GM12878 (cell line): ENCODE measurements around the gene ATF6B. TPM values are rescaled to one million over a fixed set of nuclear protein-coding genes. Genes with fewer than 3 reads are reported as not detected.

Experiments used
- ATAC-seq: fragments of 200-7000 bp; cut with Tn5 transposase; 3 replicates; pipeline ENCODE4 v1.9.1; 2020; ENCODE audit warnings: mild to moderate bottlenecking, moderate library complexity
- BruUV-seq: library from RNA; stranded (reverse); fragments of 400-500 nt; replicated peaks from 2 replicates; lab custom pipeline; 2021; lab: Mats Ljungman, UMichigan
- CTCF ChIA-PET: fragments of 300-600 bp; sonication (Branson Sonifier 250); formaldehyde crosslinking; extraction: SDS; loops from one replicate; lab custom pipeline; 2021; ENCODE audit warnings: inconsistent platforms; lab: Yijun Ruan, JAX
- POLR2A ChIA-PET: fragments of 350-600 bp; formaldehyde crosslinking; extraction: SDS; loops from one replicate; lab custom pipeline; 2021; ENCODE audit warnings: inconsistent platforms; lab: Charles Lee
- RAD21 ChIA-PET: fragments of 300-600 bp; sonication (Branson Sonifier 250); formaldehyde crosslinking; loops from one replicate; lab custom pipeline; 2023; ENCODE audit warnings: antibody characterized with exemption; ENCODE audit not compliant: unreplicated experiment; lab: Charles Lee
- SMC1A ChIA-PET: fragments of 300-600 bp; sonication (Branson Sonifier 250); formaldehyde crosslinking; loops from one replicate; lab custom pipeline; 2023; ENCODE audit not compliant: unreplicated experiment, uncharacterized antibody; lab: Charles Lee
- DNase-seq: peaks from one replicate; pipeline ENCODE4 v3.0.0-alpha.2; 2011; ENCODE audit warnings: low read depth, low spot score
- FAIRE-seq: peaks from 3 replicates; lab custom pipeline; 2011; peaks lifted over from hg19 to GRCh38; lab: Jason Lieb, UNC
- H2AFZ ChIP-seq: 2 replicates; pipeline ENCODE4 v1.6.0; 2011; ENCODE audit warnings: low read depth, low read length, control low read depth; ENCODE audit not compliant: control insufficient read depth
- H3K27ac ChIP-seq: 2 replicates; pipeline ENCODE4 v1.5.1; 2011; ENCODE audit warnings: control low read depth; ENCODE audit not compliant: control insufficient read depth, insufficient read depth
- H3K27me3 ChIP-seq, 2 experiments: replicated peaks in 1 of 2; 2 replicates each; pipeline versions ENCODE4 v1.6.0 to v1.6.1; 2011; ENCODE audit warnings: low read length in 1 of 2; ENCODE audit not compliant: control insufficient read depth in 2 of 2, insufficient read depth in 2 of 2
- H3K36me3 ChIP-seq, 2 experiments: 2 replicates each; pipeline ENCODE4 v1.5.1; 2011; ENCODE audit warnings: low read length in 1 of 2; ENCODE audit not compliant: control insufficient read depth in 2 of 2, insufficient read depth in 2 of 2
- H3K4me1 ChIP-seq: 2 replicates; pipeline ENCODE4 v1.6.1; 2011; ENCODE audit warnings: mild to moderate bottlenecking, low read length, moderate library complexity, mixed read lengths; ENCODE audit not compliant: control insufficient read depth, insufficient read depth
- H3K4me2 ChIP-seq: 2 replicates; pipeline ENCODE4 v1.6.0; 2011; ENCODE audit warnings: control low read depth; ENCODE audit not compliant: control insufficient read depth, insufficient read depth
- H3K4me3 ChIP-seq: fragments of 200-600 bp; sonication (generic); 2 replicates; pipeline ENCODE4 v1.5.1; 2016
- H3K79me2 ChIP-seq: 2 replicates; pipeline ENCODE4 v1.6.0; 2011; ENCODE audit warnings: low read length; ENCODE audit not compliant: control insufficient read depth, insufficient read depth
- H3K9ac ChIP-seq: 2 replicates; pipeline ENCODE4 v1.8.0; 2011; ENCODE audit warnings: low read length, control low read depth, mixed read lengths; ENCODE audit not compliant: control insufficient read depth, insufficient read depth
- H3K9me3 ChIP-seq: replicated peaks from 3 replicates; pipeline ENCODE4 v1.5.1; 2011; ENCODE audit warnings: mild to moderate bottlenecking, low read length; ENCODE audit not compliant: control insufficient read depth, insufficient read depth
- H4K20me1 ChIP-seq: 2 replicates; pipeline ENCODE4 v1.6.0; 2011; ENCODE audit not compliant: control insufficient read depth, insufficient read depth
- BCL11A ChIP-seq: IDR thresholded peaks from 2 replicates; pipeline ENCODE4 v1.6.1; 2011; ENCODE audit warnings: low read depth, low read length
- MEF2A ChIP-seq: IDR thresholded peaks from 2 replicates; pipeline ENCODE4 v1.6.1; 2011; ENCODE audit warnings: low read depth, mild to moderate bottlenecking, low read length, moderate library complexity; ENCODE audit not compliant: insufficient read depth
- POLR2AphosphoS5 ChIP-seq: IDR thresholded peaks from 2 replicates; pipeline ENCODE4 v1.6.1; 2011; ENCODE audit warnings: mild to moderate bottlenecking, low read length, inconsistent platforms
- WRNIP1 ChIP-seq: IDR thresholded peaks from 2 replicates; pipeline ENCODE4 v1.6.1; 2011; ENCODE audit warnings: low read depth, low read length, improper control_type of control experiment, borderline replicate concordance
- WGBS: methylation state at CpG from one replicate; pipeline ENCODE4 v1.1.6; 2016; ENCODE audit warnings: low lambda C conversion rate; ENCODE audit not compliant: insufficient replicate concordance, insufficient coverage; ENCODE audit errors: missing lambda C conversion rate; 5-methylcytosine and 5-hydroxymethylcytosine counted together
- in situ Hi-C: fragments of 300-500 bp; cut with MboI; formaldehyde crosslinking; loops from 9 replicates; pipeline ENCODE4 v1.14.3; 2018; ENCODE audit warnings: mixed read lengths
- intact Hi-C: fragments of 100-400 bp; cut with micrococcal nuclease; formaldehyde crosslinking; loops from one replicate; pipeline ENCODE4 v1.14.2; 2022; ENCODE audit not compliant: unreplicated experiment
- polyA plus RNA-seq, 11 experiments: library from polyadenylated mRNA; depleted of rRNA in 4 of 11; unstranded in 6 of 11; stranded (reverse) in 5 of 11; fragments of >200 nt; fragmentation: Nextera tagmentation in 4 of 11; fragmentation: Illumina TruSeq in 1 of 11; extraction: Ambion mirVana in 4 of 11; extraction: Trizol in 1 of 11; gene quantifications; 1 replicate in 1 of 11; 2 replicates in 10 of 11; pipeline versions ENCODE4 v1.2.1 to v1.2.3, GENCODE V29; 2011 to 2016; ENCODE audit warnings: inconsistent platforms in 2 of 11, missing spikeins in 2 of 11, low read depth in 1 of 11
- total RNA-seq, 4 experiments: library from RNA; depleted of rRNA in 3 of 4; stranded (reverse); fragments of >200 nt in 3 of 4; fragmentation: Illumina TruSeq in 1 of 4; extraction: Trizol in 1 of 4; gene quantifications; 2 replicates each; pipeline versions ENCODE4 v1.2.1 to v1.2.3, GENCODE V29; 2013 to 2021

ATF6B gene
- total and polyA plus RNA-seq, 10 of the 15 experiments (the other 5 are each of a cell fraction or from before 2014, with no cell fraction given): 13.6 to 83.9 (median 44.0) TPM

DNA sequence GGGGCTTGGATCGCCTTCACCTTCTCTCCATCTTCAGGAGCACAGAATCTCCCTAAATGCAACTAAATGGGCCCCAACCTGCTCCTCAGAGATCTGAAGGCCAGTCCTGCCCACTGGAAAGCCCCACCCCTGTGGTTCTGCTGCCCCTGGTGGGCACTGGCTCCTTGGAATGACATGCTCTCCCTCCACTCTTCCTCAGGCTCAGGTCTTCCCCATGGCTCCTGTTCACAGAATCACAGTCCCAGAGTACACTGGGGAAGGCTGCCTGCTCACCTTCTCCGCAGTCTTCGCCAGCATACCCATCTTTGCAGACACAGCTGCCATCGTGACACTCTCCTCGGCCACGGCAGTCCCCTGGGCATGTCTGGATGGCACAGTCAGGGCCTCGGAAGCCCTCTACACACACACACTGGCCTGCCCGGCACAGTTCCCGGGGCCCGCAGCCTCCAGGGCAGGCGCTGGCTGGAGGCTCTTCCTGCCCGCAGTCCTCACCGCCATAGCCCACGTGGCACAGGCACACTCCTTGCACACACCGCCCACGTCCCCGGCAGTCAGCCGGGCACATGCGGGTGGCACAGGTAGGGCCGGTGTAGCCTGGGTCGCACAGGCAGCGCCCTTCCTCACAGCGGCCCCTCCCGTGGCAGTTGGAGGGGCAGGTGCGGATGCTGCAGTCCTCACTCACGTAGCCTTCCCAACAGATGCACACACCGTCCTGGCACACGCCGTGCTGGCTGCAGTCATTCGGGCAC is 32.5 kb downstream of the ATF6B start:
- ChIA-PET CTCF (no interaction called here), RAD21 (no interaction called here), SMC1A (no interaction called here), POLR2A (interaction anchor here (0.6 kb wide), 1 partner anchor 90 kb away, joined by 3 read pairs; no protein-coding TSS in a partner anchor)
- DNase-seq (no peak), FAIRE-seq (no peak), ATAC-seq (no peak)
- Histone ChIP-seq H3K4me1 (no peaks in the 10 kb centered on the region), H3K36me3 (no peaks in the 10 kb centered on the region), H3K79me2 (no peaks in the 10 kb centered on the region), H3K9me3 (no peaks in the 10 kb centered on the region), H3K27ac (no peak overlapping the region), H4K20me1 (no peaks in the 10 kb centered on the region), H3K27me3 (peaks cover 7 to 8% of the 10 kb centered on the region in 2 experiments), H3K4me3 (no peak overlapping the region), H3K4me2 (no peak overlapping the region), H2AFZ (no peak overlapping the region), H3K9ac (no peak overlapping the region)
- no TSS peak for BruUV-seq
- 49% methylated on average over 30 of the region's 30 CpGs for WGBS
- TF ChIP-seq WRNIP1: no peak
- no peak for TF ChIP-seq BCL11A
- no peak for TF ChIP-seq MEF2A
- intact Hi-C loops: no loop called here
- in situ Hi-C loops: no loop called here

DNA sequence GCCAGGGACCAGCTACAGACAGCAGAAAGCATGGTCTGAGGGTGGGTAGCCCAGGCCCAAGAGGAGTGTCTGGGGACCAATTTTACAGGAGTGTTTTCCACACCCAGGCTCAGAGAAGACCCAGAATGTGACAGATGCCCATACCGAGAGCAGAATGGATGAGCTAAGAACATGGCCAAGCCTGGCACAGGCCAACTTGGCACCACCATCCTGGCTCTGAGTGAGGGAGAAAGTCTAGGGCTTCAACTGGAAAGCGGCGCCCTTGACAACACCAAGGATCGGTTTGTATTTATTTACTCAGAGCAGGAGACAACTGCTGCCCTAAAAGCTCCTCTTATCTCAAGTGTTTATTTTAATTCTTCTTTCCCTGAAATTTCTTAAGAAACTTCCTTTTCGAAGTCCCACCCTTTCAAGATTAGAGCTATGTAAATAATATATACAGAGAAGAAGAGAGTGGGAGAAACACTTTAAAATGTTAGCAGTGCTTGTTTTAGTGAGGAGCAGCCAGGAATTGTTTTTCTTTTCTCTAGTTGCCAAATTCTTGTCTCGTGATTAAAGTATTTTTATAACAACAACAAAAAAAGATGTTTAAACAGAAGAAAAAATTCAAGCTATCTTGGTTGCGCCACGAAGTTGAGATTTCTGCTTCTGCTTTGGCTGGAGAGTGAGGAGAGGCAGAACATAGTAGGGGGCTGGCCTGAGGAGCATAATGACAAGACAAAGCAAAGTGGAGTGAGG is 35.1 kb downstream of the ATF6B start:
- ChIA-PET CTCF (interaction anchor here (1.3 to 1.4 kb wide), 2 partner anchors 10 to 44 kb away, joined by 3 to 5 read pairs; no protein-coding TSS in a partner anchor), RAD21 (no interaction called here), POLR2A (interaction anchor here (0.6 to 0.7 kb wide), 2 partner anchors 10 to 15 kb away, joined by 3 to 4 read pairs; no protein-coding TSS in a partner anchor), SMC1A (interaction anchor here (0.7 kb wide), 1 partner anchor 210 kb away, joined by 3 read pairs; no protein-coding TSS in a partner anchor)
- Histone ChIP-seq H4K20me1 (no peaks in the 10 kb centered on the region), H2AFZ (no peak overlapping the region), H3K9ac (no peak overlapping the region), H3K9me3 (no peaks in the 10 kb centered on the region), H3K79me2 (no peaks in the 10 kb centered on the region), H3K27ac (no peak overlapping the region), H3K27me3 (peaks cover 7 to 10% of the 10 kb centered on the region in 2 experiments), H3K4me2 (no peak overlapping the region), H3K36me3 (no peaks in the 10 kb centered on the region), H3K4me1 (no peaks in the 10 kb centered on the region), H3K4me3 (no peak overlapping the region)
- TF ChIP-seq POLR2AphosphoS5: no peak
- FAIRE-seq (no peak), ATAC-seq (no peak), DNase-seq (no peak)
- in situ Hi-C loops: no loop called here
- 43% methylated on average over 8 of the region's 8 CpGs for WGBS
- BruUV-seq: no TSS peak
- intact Hi-C loops: no loop called here
